ENCODE measurements around the gene SETD1A. TPM values are rescaled to one million over a fixed set of nuclear protein-coding genes. Genes with fewer than 3 reads are reported as not detected.

Gene SETD1A
- total and polyA plus RNA-seq, 9 of the 15 experiments (the other 6 are each of a cell fraction or from before 2014, with no cell fraction given) = 0.08 to 36.0 (median 4.2) TPM

GRCh38 chr16:30992931-30993816 is 35.6 kb downstream of the SETD1A start (continued):
- no peak for TF ChIP-seq RAD51 (IDR thresholded peaks at IDR 0.05; ENCODE audit: borderline replicate concordance, low read depth)
- TF ChIP-seq PHF20 (IDR thresholded peaks at IDR 0.05; ENCODE audit: partially characterized antibody) = peak; percentile 19
- TF ChIP-seq ARID3B (CRISPR knock-in tag; IDR thresholded peaks at IDR 0.05; ENCODE audit: borderline replicate concordance) = no peak
- TF ChIP-seq MBD1 (CRISPR knock-in tag; IDR thresholded peaks at IDR 0.05) = no peak
- TF ChIP-seq HLTF (IDR thresholded peaks at IDR 0.05) = no peak
- TF ChIP-seq USF1 (CRISPR knock-in tag; IDR thresholded peaks at IDR 0.05) = no peak
- no peak for TF ChIP-seq ZBTB8A (IDR thresholded peaks at IDR 0.05; ENCODE audit: partially characterized antibody)
- TF ChIP-seq MCM2 (IDR thresholded peaks at IDR 0.05; ENCODE audit: low read depth) = no peak
- no peak for TF ChIP-seq JUNB (CRISPR knock-in tag; conservative IDR thresholded peaks at IDR 0.05)
- TF ChIP-seq SNRNP70 (optimal IDR thresholded peaks at IDR 0.05; ENCODE audit: low read depth, low read length) = no peak
- TF ChIP-seq MIER1 (IDR thresholded peaks at IDR 0.05; ENCODE audit: low read depth) = no peak
- TF ChIP-seq HNRNPK (IDR thresholded peaks at IDR 0.05; ENCODE audit: low read depth, low read length, poor library complexity, severe bottlenecking) = no peak
- peak; percentile 51 for TF ChIP-seq L3MBTL2 (IDR thresholded peaks at IDR 0.05)
- TF ChIP-seq HOMEZ (CRISPR knock-in tag; IDR thresholded peaks at IDR 0.05) = no peak
- TF ChIP-seq ZNF764 (CRISPR knock-in tag; IDR thresholded peaks at IDR 0.05; ENCODE audit: low read depth) = no peak
- peak; percentile 53; the same call in 1 of the 2 replicates for TF ChIP-seq HNRNPL (IDR thresholded peaks at IDR 0.05; ENCODE audit: low read depth, low read length)
- no peak for TF ChIP-seq ATF2 (CRISPR knock-in tag; IDR thresholded peaks at IDR 0.05)
- no peak for TF ChIP-seq NEUROD1 (IDR thresholded peaks at IDR 0.05; ENCODE audit: borderline replicate concordance, low read depth, low read length, partially characterized antibody)
- no peak for TF ChIP-seq MITF (IDR thresholded peaks at IDR 0.05)
